ENCODE results near the gene PTGES. TPM values are rescaled to one million over a fixed set of nuclear protein-coding genes. Genes with fewer than 3 reads are reported as not detected.

PTGES gene
- total RNA-seq, 1 donor from 2014 or later: 29.1 TPM

- no peaks in the 10 kb centered on the region for H3K36me3 Mint-ChIP-seq
- no peaks in the 10 kb centered on the region for H3K9me3 Mint-ChIP-seq
- no peak for DNase-seq (ENCODE audit: extremely low spot score, unreplicated experiment)
- peaks cover 15% of the 10 kb centered on the region for H3K27me3 Mint-ChIP-seq
- H3K4me1 Mint-ChIP-seq (ENCODE audit: unreplicated experiment): peaks cover 31% of the 10 kb centered on the region
- H3K4me3 Mint-ChIP-seq: no peak overlapping the region
- no peak overlapping the region for H3K27ac Mint-ChIP-seq
- TF ChIP-seq CTCF (conservative IDR thresholded peaks at IDR 0.05): no peak
Observed at GRCh38 chr9:129703667-129704355, 49.0 kb downstream of the PTGES start.

DNA sequence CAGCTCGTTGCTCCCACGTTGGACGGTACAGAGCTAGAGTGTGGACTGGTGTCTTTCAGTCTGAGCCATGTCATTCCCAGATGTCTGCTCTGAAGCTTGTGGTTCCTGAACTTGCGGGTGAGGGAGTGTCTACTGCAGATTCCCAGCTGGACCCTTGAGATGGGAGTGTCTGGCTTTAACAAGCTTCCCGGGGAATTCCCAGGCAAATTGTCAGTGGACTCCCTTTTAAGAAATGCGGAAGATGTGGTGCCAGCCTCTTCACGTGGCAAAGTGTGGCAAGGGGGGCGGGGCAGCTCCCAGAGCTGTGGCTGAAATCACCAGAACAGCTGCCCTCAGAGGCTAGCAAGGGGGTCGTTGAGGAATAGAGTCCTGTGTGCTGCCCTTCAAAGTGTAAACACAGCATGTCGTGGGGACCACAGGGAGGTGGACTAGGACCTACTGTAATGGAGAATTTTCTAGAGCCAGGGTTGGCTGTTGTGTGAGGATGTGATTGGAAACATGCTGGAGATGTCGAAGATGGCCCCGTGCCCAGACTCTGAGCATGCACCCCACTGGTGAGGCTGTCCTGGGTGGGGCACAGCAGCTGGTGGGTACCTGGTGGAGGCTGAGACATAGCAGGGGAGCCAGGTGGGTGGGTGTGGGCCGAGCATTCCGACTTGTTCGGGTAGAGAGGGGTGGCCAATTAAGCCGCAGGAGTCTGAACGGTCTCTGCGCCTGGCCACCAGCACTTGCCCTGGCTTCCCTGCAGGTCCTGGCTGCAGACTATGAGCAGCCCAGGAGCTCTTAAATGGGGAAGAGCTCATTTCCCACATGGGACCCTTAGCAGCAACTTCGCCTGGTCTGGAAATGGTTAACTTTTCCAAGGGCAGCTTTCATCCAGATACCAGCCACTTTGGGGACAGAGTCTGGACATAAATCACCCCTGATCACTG is 50.0 kb downstream of the PTGES start:
- no peaks in the 10 kb centered on the region for H3K9me3 Mint-ChIP-seq
- H3K4me3 Mint-ChIP-seq: no peak overlapping the region
- H3K4me1 Mint-ChIP-seq (ENCODE audit: unreplicated experiment): peaks cover 23% of the 10 kb centered on the region
- no peak overlapping the region for H3K27ac Mint-ChIP-seq
- no peak for DNase-seq (ENCODE audit: extremely low spot score, unreplicated experiment)
- peaks cover 15% of the 10 kb centered on the region for H3K27me3 Mint-ChIP-seq
- TF ChIP-seq CTCF (conservative IDR thresholded peaks at IDR 0.05): no peak
- H3K36me3 Mint-ChIP-seq: no peaks in the 10 kb centered on the region

DNA sequence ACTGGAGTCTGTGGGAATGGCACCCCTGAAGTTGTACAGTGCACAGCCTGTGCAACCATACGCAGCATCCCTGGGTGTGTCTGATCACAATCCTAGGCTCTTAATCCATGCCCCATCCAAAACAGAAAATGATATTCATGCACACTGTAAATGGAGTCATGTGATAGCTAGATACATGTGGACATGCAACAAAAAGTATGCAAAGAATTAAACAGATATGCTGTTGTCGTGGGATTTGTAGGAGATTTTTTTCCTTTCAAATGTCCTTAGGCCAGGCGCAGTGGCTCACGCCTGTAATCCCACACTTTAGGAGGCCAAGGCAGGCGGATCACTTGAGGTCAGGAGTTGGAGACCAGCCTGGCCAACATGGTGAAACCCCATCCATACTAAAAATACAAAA is 51.3 kb downstream of the PTGES start:
- peaks cover 21% of the 10 kb centered on the region for H3K27me3 Mint-ChIP-seq
- no peaks in the 10 kb centered on the region for H3K9me3 Mint-ChIP-seq
- H3K36me3 Mint-ChIP-seq: no peaks in the 10 kb centered on the region
- no peak for DNase-seq (ENCODE audit: extremely low spot score, unreplicated experiment)
- no peak for TF ChIP-seq CTCF (conservative IDR thresholded peaks at IDR 0.05)
- no peak overlapping the region for H3K4me3 Mint-ChIP-seq
- H3K27ac Mint-ChIP-seq: no peak overlapping the region
- peaks cover 23% of the 10 kb centered on the region for H3K4me1 Mint-ChIP-seq (ENCODE audit: unreplicated experiment)

- Mint-ChIP-seq H3K27me3 (peaks cover 22% of the 10 kb centered on the region), H3K36me3 (no peaks in the 10 kb centered on the region), H3K9me3 (no peaks in the 10 kb centered on the region), H3K27ac (no peak overlapping the region), H3K4me3 (no peak overlapping the region), H3K4me1 (ENCODE audit: unreplicated experiment) (peaks cover 23% of the 10 kb centered on the region)
- DNase-seq (ENCODE audit: extremely low spot score, unreplicated experiment): no peak
- TF ChIP-seq CTCF (conservative IDR thresholded peaks at IDR 0.05): no peak
Observed at GRCh38 chr9:129701054-129701453, 51.8 kb downstream of the PTGES start.

GRCh38 chr9:129698254-129698757 is 54.5 kb downstream of the PTGES start:
- DNase-seq (ENCODE audit: extremely low spot score, unreplicated experiment): no peak
- TF ChIP-seq CTCF (conservative IDR thresholded peaks at IDR 0.05): no peak
- Mint-ChIP-seq H3K9me3 (no peaks in the 10 kb centered on the region), H3K27me3 (peaks cover 48% of the 10 kb centered on the region), H3K4me3 (no peak overlapping the region), H3K27ac (no peak overlapping the region), H3K36me3 (no peaks in the 10 kb centered on the region), H3K4me1 (ENCODE audit: unreplicated experiment) (peaks cover 19% of the 10 kb centered on the region)

Measured in type B pancreatic cell (in vitro differentiated cells).